Brain microvascular endothelial cell (primary cell): ENCODE measurements around the gene SEMA3A.

Experiments
- DNase-seq: peaks from one replicate; pipeline ENCODE4 v3.0.0-alpha.2; 2020
- H3K27ac ChIP-seq: fragments of 250-450 bp; sonication (Bioruptor Pico); 2 replicates; pipeline ENCODE4 v1.5.1; 2020; ENCODE audit warnings: mild to moderate bottlenecking, moderate library complexity
- H3K27me3 ChIP-seq: fragments of 250-450 bp; sonication (Bioruptor Pico); replicated peaks from 2 replicates; pipeline ENCODE4 v1.5.1; 2020; ENCODE audit warnings: mild to moderate bottlenecking
- H3K36me3 ChIP-seq: fragments of 250-450 bp; sonication (Bioruptor Pico); replicated peaks from 2 replicates; pipeline ENCODE4 v1.5.1; 2020; ENCODE audit warnings: mild to moderate bottlenecking
- H3K4me3 ChIP-seq: 2 replicates; pipeline ENCODE4 v1.5.1; 2011; ENCODE audit warnings: low read depth, mild to moderate bottlenecking, control low read depth, low read length, moderate library complexity
- in situ Hi-C: cut with HindIII; loops from 2 replicates; pipeline ENCODE4 v1.10.0; 2017; ENCODE audit warnings: low sequenced_read_pairs, low pct_ligation_motif_present
- TF ChIP-seq, protein P1 (sequence below): IDR thresholded peaks from 2 replicates; pipeline ENCODE4 v1.5.1; 2011; ENCODE audit warnings: low read depth, mild to moderate bottlenecking, moderate library complexity, low read length, control low read depth, inconsistent platforms; ENCODE audit errors: missing control alignments

SEMA3A gene

DNA sequence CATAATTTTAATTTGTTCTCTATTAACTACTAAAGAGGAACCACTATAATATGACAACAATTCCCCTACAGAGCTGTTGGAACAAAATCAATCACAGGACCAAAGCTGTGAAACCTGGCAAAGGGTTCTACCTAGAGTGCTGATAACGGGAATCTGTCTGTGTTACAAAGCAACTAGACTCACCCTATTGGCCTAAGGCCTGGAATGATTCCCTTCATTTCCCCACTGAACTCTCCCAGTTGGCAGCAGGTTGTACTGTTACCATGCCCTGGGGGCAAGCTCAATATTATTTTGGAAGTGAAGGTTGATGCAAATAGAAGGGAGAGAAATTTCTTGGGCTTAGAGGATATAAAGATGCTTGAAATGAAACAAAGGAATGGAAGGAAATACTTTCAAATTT lies 81.8 kb downstream of the SEMA3A start:
- TF ChIP-seq, protein P1, sequence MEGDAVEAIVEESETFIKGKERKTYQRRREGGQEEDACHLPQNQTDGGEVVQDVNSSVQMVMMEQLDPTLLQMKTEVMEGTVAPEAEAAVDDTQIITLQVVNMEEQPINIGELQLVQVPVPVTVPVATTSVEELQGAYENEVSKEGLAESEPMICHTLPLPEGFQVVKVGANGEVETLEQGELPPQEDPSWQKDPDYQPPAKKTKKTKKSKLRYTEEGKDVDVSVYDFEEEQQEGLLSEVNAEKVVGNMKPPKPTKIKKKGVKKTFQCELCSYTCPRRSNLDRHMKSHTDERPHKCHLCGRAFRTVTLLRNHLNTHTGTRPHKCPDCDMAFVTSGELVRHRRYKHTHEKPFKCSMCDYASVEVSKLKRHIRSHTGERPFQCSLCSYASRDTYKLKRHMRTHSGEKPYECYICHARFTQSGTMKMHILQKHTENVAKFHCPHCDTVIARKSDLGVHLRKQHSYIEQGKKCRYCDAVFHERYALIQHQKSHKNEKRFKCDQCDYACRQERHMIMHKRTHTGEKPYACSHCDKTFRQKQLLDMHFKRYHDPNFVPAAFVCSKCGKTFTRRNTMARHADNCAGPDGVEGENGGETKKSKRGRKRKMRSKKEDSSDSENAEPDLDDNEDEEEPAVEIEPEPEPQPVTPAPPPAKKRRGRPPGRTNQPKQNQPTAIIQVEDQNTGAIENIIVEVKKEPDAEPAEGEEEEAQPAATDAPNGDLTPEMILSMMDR, result no peak
- Histone ChIP-seq H3K27me3 (no peaks in the 10 kb centered on the region), H3K27ac (no peak overlapping the region), H3K4me3 (no peak overlapping the region), H3K36me3 (no peaks in the 10 kb centered on the region)
- in situ Hi-C loops, result no loop called here
- no peak for DNase-seq

DNA sequence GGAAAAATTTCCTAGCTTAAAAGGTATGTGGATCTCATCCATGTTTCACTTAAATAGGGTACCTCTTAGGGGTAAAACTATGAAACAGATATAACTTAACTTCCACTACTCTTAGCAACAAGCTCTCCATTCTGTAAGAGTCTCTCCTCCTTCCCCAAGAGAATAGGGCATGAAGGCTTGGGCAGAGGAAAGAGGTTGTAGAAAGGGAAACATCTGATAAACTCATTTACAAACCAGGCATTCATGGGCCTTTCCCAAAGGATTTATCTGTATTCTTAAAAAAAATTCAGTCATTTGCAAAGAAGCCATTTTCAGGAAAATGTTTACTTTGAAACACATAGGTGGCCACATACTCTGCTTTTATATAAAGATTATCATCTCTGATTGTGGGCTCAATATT lies 82.7 kb downstream of the SEMA3A start:
- Histone ChIP-seq H3K36me3 (no peaks in the 10 kb centered on the region), H3K27ac (no peak overlapping the region), H3K27me3 (no peaks in the 10 kb centered on the region), H3K4me3 (no peak overlapping the region)
- in situ Hi-C loops, result no loop called here
- TF ChIP-seq, protein P1, result no peak
- DNase-seq, result no peak

DNA sequence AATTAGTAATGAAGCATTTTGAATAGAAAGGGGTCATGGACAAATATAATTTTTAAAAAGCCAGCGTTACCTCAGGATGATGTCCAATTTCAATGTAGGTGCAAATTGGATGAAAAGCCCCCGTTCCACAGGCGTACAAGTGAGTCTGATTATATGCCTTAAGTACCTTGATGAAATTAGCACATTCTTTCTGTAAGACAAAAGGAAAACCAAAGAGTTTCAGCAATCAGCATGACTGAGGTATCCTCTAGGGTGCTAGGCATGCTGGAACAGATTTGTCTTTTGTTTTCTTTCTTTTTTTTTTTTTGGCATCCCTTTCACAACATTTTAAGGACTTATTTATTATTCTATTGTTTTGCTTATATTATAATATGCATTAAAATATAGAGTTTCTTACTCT lies 84.2 kb downstream of the SEMA3A start:
- TF ChIP-seq, protein P1, result no peak
- in situ Hi-C loops, result no loop called here
- DNase-seq, result no peak
- no peak overlapping the region for H3K4me3 ChIP-seq
- H3K27ac ChIP-seq, result no peak overlapping the region
- H3K36me3 ChIP-seq, result no peaks in the 10 kb centered on the region
- H3K27me3 ChIP-seq, result no peaks in the 10 kb centered on the region

DNA sequence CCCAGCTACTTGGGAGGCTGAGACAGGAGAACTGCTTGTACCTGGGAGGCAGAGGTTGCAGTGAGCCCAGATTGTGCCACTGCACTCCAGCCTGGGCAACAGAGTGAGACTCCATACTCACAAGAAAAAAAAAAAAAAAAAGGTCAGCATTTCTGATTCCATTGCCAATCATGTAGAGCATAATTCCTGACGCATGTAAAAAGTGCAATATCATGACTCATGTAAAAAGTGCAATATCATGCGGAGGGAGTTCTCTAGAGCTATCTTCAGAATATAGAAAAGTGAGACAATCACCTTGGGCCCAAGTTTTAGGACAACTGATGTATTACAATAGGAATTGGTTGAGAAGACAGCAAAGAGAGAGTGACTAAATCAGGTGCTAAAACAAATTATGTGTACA lies 85.8 kb downstream of the SEMA3A start:
- DNase-seq, result no peak

DNA sequence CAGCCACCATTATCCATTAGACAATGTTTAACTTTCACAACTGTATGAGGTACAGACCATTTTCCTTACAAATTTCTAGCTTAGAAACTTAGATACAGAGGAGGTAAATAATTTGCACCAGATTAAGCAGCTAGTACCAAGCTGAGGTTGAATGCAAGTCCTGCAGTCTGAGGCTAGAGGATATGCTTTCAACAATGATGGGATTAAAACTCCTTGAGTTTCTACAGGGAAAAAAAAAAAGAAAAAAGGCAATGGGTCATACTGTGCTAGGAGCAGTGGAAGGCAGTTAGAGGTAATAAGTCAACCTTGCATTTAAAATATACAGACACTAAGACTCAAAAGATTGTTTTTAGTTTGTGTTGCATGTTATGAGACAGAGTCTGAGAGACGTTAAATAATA lies 86.5 kb downstream of the SEMA3A start:
- DNase-seq, result no peak
- TF ChIP-seq, protein P1, result no peak

More for the DNA sequence above, 85.8 kb downstream of the SEMA3A start:
- no peaks in the 10 kb centered on the region for H3K27me3 ChIP-seq
- in situ Hi-C loops, result no loop called here
- no peaks in the 10 kb centered on the region for H3K36me3 ChIP-seq
- no peak overlapping the region for H3K27ac ChIP-seq
- TF ChIP-seq, protein P1, result no peak
- no peak overlapping the region for H3K4me3 ChIP-seq

DNA sequence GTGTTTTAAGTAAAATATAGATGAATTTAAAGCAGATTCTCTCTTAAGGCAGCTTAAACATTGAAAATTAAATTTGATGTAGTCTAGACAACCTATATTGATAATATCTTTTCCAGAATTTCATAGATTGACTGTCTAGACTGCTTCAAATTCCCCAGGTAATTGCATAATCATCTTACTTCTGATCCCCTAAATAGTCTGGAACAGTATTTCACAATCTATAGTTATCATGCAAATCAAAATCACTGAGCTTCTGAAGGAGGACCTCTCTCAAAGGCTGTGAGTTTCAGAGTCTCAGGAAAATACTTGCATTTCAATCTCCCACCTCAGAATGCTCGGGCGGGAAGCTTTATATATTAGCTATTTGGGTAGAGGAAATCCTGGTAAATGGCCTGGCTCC lies 87.3 kb downstream of the SEMA3A start:
- no peak for DNase-seq
- in situ Hi-C loops, result no loop called here
- TF ChIP-seq, protein P1, result no peak

More for the DNA sequence above, 86.5 kb downstream of the SEMA3A start:
- in situ Hi-C loops, result no loop called here
- Histone ChIP-seq H3K36me3 (no peaks in the 10 kb centered on the region), H3K27ac (no peak overlapping the region), H3K4me3 (no peak overlapping the region), H3K27me3 (no peaks in the 10 kb centered on the region)

More for the DNA sequence above, 87.3 kb downstream of the SEMA3A start:
- H3K27me3 ChIP-seq, result no peaks in the 10 kb centered on the region
- no peaks in the 10 kb centered on the region for H3K36me3 ChIP-seq
- no peak overlapping the region for H3K4me3 ChIP-seq
- no peak overlapping the region for H3K27ac ChIP-seq
